NK-92 (cell line): Measurements from ENCODE around the gene NALF2.

ENCODE experiments used
- DNase-seq: peaks from one replicate; lab custom pipeline; 2025; ENCODE audit not compliant: unreplicated experiment; lab: John Stamatoyannopoulos, UW

The NALF2 gene

GRCh38 chrX:69524781-69525363 lies 20.7 kb downstream of the NALF2 start:
- no peak for DNase-seq

- DNase-seq, result no peak
Observed at GRCh38 chrX:69530306-69530705, 26.2 kb downstream of the NALF2 start.

- no peak for DNase-seq
Observed at GRCh38 chrX:69531031-69531755, 27.1 kb downstream of the NALF2 start.

- DNase-seq, result no peak
Observed at GRCh38 chrX:69535661-69536060, 31.5 kb downstream of the NALF2 start.

- DNase-seq, result no peak
Observed at GRCh38 chrX:69538321-69538876, 34.3 kb downstream of the NALF2 start.

- no peak for DNase-seq
Observed at GRCh38 chrX:69539437-69539836, 35.3 kb downstream of the NALF2 start.

GRCh38 chrX:69541956-69542355 lies 37.8 kb downstream of the NALF2 start:
- DNase-seq, result no peak

- no peak for DNase-seq
Observed at GRCh38 chrX:69543572-69543971, 39.4 kb downstream of the NALF2 start.

- no peak for DNase-seq
Observed at GRCh38 chrX:69546417-69546816, 42.3 kb downstream of the NALF2 start.

GRCh38 chrX:69546978-69547377 lies 42.9 kb downstream of the NALF2 start:
- no peak for DNase-seq

- DNase-seq, result no peak
Observed at GRCh38 chrX:69551421-69552009, 47.4 kb downstream of the NALF2 start.

- no peak for DNase-seq
Observed at GRCh38 chrX:69552512-69552911, 48.4 kb downstream of the NALF2 start.
